B cell (primary cell): ENCODE measurements around the gene VPS51.

Experiments
- CTCF ChIP-seq: fragments of 200-600 bp; IDR thresholded peaks from one replicate; pipeline ENCODE4 v1.8.0; 2022; ENCODE audit warnings: antibody characterized with exemption, mild to moderate bottlenecking
- EZH2 ChIP-seq: IDR thresholded peaks from 2 replicates; pipeline ENCODE4 v1.6.1; 2012; ENCODE audit warnings: borderline replicate concordance, low read depth, mild to moderate bottlenecking, moderate library complexity, low read length; ENCODE audit not compliant: insufficient read depth, poor library complexity, severe bottlenecking

- TF ChIP-seq CTCF: no peak
- TF ChIP-seq EZH2: no peak
These were observed 26.8 kb upstream of the VPS51 start for GRCh38 chr11:65069217-65069616.
